Smooth muscle cell (in vitro differentiated cells): ENCODE results near the gene SKIDA1. TPM values are rescaled to one million over a fixed set of nuclear protein-coding genes. Genes with fewer than 3 reads are reported as not detected.

Experiments used
- DNase-seq: peaks from one replicate; lab custom pipeline; 2025; ENCODE audit not compliant: unreplicated experiment; lab: John Stamatoyannopoulos, UW
- H2AFZ ChIP-seq: fragments of 200-600 bp; sonication (generic); 2 replicates; pipeline ENCODE4 v1.6.0; 2016; ENCODE audit warnings: antibody characterized with exemption, low read depth, mild to moderate bottlenecking
- H3F3A ChIP-seq: fragments of 200-600 bp; sonication (generic); 2 replicates; pipeline ENCODE4 v1.6.0; 2017; ENCODE audit warnings: antibody characterized with exemption, low read depth
- H3K27ac ChIP-seq: fragments of 200-600 bp; sonication (generic); 2 replicates; pipeline ENCODE4 v1.5.1; 2016; ENCODE audit warnings: low read depth, mild to moderate bottlenecking
- H3K27me3 ChIP-seq: fragments of 200-600 bp; sonication (generic); 2 replicates; pipeline ENCODE4 v1.6.1; 2016; ENCODE audit warnings: low read depth, mild to moderate bottlenecking
- H3K36me3 ChIP-seq: fragments of 200-600 bp; sonication (generic); 2 replicates; pipeline ENCODE4 v1.5.1; 2016; ENCODE audit warnings: low read depth
- H3K4me1 ChIP-seq: fragments of 200-600 bp; sonication (generic); 2 replicates; pipeline ENCODE4 v1.5.1; 2016; ENCODE audit warnings: low read depth
- H3K4me2 ChIP-seq: fragments of 200-600 bp; sonication (generic); 2 replicates; pipeline ENCODE4 v1.6.0; 2016; ENCODE audit warnings: mild to moderate bottlenecking
- H3K4me3 ChIP-seq: fragments of 200-600 bp; sonication (generic); 2 replicates; pipeline ENCODE4 v1.5.1; 2016; ENCODE audit warnings: mild to moderate bottlenecking
- H3K79me2 ChIP-seq: fragments of 200-600 bp; sonication (generic); 2 replicates; pipeline ENCODE4 v1.6.0; 2016; ENCODE audit warnings: low read depth, mild to moderate bottlenecking
- H3K9ac ChIP-seq: fragments of 200-600 bp; sonication (generic); 2 replicates; pipeline ENCODE4 v1.6.0; 2016; ENCODE audit warnings: low read depth
- H3K9me3 ChIP-seq: fragments of 200-600 bp; sonication (generic); replicated peaks from 2 replicates; pipeline ENCODE4 v1.5.1; 2016; ENCODE audit warnings: low read depth
- H4K20me1 ChIP-seq: fragments of 200-600 bp; sonication (generic); 2 replicates; pipeline ENCODE4 v1.6.0; 2016; ENCODE audit warnings: low read depth
- WGBS: methylation state at CpG from one replicate; pipeline ENCODE4 v1.1.7; 2016; ENCODE audit warnings: low lambda C conversion rate; 5-methylcytosine and 5-hydroxymethylcytosine counted together
- polyA plus RNA-seq: library from polyadenylated mRNA; unstranded; fragments of >200 nt; fragmentation: Nextera tagmentation; extraction: Ambion mirVana; gene quantifications from 2 replicates; pipeline ENCODE4 v1.2.1, GENCODE V29; 2016
- total RNA-seq: library from RNA; depleted of rRNA; stranded (reverse); fragments of >200 nt; gene quantifications from 2 replicates; pipeline ENCODE4 v1.2.3, GENCODE V29; 2014
- TF ChIP-seq, protein P1 (sequence below): fragments of 200-600 bp; sonication (generic); IDR thresholded peaks from 2 replicates; pipeline ENCODE4 v1.5.1; 2017; ENCODE audit warnings: borderline replicate concordance, mild to moderate bottlenecking, antibody characterized with exemption; ENCODE audit not compliant: insufficient read depth, poor library complexity, severe bottlenecking

SKIDA1 gene
- total and polyA plus RNA-seq, 2 experiments from 2014 or later: 0.53 to 1.8 TPM

DNA sequence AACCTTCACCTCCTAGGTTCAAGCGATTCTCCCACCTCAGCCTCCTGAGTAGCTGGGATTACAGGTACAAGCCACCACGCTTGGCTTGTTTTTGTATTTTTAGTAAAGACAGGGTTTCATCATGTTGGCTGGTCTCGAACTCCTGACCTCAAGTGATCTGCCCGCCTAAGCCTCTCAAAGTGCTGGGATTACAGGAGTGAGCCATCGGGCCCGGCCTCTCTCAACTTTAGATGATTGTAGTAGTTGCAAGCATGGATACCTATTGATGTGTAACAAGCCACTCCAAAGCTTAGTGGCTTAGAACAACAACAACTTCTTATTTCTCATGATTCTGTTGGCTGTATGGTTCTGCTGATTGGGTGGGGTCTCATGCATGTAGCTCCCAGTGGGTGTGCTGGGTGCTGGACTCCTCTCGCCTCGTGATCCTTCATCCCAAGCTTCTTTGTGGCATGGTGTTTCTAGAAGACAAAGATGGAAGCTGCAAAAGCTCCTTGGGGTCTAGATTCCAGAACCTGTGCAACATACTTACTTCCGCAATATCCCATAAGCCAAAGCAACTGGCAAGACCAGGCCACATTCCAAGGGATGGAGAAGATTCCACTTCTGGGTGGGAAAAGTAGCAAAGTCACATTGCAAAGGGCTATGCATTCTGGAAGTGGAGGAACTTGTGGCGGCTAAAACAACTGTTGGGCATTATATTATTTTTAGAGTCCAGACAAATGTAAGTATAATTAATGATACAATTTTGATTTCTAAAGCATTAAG lies 37.9 kb downstream of the SKIDA1 start:
- Histone ChIP-seq H3F3A (no peaks in the 10 kb centered on the region), H2AFZ (no peak overlapping the region), H3K4me1 (peaks cover 9% of the 10 kb centered on the region), H3K9ac (no peak overlapping the region), H3K4me2 (no peak overlapping the region), H3K27me3 (no peaks in the 10 kb centered on the region), H3K9me3 (no peaks in the 10 kb centered on the region), H3K79me2 (no peaks in the 10 kb centered on the region), H4K20me1 (no peaks in the 10 kb centered on the region), H3K36me3 (no peaks in the 10 kb centered on the region), H3K4me3 (no peak overlapping the region), H3K27ac (no peak overlapping the region)
- TF ChIP-seq, protein P1, sequence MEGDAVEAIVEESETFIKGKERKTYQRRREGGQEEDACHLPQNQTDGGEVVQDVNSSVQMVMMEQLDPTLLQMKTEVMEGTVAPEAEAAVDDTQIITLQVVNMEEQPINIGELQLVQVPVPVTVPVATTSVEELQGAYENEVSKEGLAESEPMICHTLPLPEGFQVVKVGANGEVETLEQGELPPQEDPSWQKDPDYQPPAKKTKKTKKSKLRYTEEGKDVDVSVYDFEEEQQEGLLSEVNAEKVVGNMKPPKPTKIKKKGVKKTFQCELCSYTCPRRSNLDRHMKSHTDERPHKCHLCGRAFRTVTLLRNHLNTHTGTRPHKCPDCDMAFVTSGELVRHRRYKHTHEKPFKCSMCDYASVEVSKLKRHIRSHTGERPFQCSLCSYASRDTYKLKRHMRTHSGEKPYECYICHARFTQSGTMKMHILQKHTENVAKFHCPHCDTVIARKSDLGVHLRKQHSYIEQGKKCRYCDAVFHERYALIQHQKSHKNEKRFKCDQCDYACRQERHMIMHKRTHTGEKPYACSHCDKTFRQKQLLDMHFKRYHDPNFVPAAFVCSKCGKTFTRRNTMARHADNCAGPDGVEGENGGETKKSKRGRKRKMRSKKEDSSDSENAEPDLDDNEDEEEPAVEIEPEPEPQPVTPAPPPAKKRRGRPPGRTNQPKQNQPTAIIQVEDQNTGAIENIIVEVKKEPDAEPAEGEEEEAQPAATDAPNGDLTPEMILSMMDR: no peak
- DNase-seq: no peak
- WGBS: 96% methylated on average over 10 of the region's 10 CpGs

DNA sequence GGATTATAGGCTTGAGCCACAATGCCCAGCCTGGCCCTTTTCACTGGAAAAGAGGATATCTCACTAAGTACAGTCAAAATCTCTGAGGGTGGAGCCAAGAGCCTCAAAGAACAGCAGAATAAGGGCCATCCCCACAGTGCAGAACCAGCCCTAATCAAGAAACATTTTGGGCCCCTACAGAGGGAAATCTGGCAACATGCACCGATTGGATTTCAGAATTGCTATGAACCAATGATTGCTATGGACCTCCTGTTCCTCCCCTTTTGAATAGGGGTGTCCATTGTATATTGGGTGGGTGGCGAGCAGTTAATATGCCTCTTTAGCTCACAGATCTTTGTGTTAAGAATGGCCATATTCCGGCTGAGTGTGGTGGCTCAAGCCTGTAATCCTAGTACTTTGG lies 42.7 kb downstream of the SKIDA1 start:
- TF ChIP-seq, protein P1: no peak
- H2AFZ ChIP-seq: no peak overlapping the region
- H3K27me3 ChIP-seq: peaks cover 19% of the 10 kb centered on the region
- no peaks in the 10 kb centered on the region for H3K4me1 ChIP-seq
- no peaks in the 10 kb centered on the region for H3K79me2 ChIP-seq
- H3K4me2 ChIP-seq: no peak overlapping the region
- no peaks in the 10 kb centered on the region for H4K20me1 ChIP-seq
- DNase-seq: no peak
- no peak overlapping the region for H3K27ac ChIP-seq
- no peak overlapping the region for H3K4me3 ChIP-seq
- H3K9me3 ChIP-seq: no peaks in the 10 kb centered on the region
- no peaks in the 10 kb centered on the region for H3F3A ChIP-seq
- 98% methylated on average over 3 of the region's 3 CpGs for WGBS
- H3K9ac ChIP-seq: no peak overlapping the region
- H3K36me3 ChIP-seq: no peaks in the 10 kb centered on the region

DNA sequence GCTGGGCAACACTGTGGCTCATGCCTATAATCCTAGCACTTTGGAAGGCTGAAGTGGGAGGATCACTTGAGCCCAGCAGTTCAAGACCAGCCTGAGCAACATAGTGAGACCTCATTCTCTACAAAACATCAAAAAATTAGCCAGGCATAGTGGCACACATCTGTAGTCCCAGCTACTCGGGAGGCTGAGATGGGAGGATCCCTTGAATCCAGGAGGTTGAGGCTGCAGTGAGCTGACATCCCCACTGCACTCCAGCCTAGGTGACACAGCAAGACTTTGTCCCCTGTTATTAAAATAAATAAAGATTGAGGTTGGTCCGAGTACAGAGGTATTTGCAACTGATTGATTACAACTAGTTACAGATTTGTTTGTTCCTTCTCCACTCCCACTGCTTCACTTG lies 44.1 kb downstream of the SKIDA1 start:
- 92% methylated on average over 2 of the region's 2 CpGs for WGBS

More for the DNA sequence above, 44.1 kb downstream of the SKIDA1 start:
- Histone ChIP-seq H3K27ac (no peak overlapping the region), H3K4me1 (no peaks in the 10 kb centered on the region), H3K9me3 (no peaks in the 10 kb centered on the region), H4K20me1 (no peaks in the 10 kb centered on the region), H3K79me2 (no peaks in the 10 kb centered on the region), H3K27me3 (peaks cover 19% of the 10 kb centered on the region), H2AFZ (no peak overlapping the region), H3F3A (no peaks in the 10 kb centered on the region), H3K4me3 (no peak overlapping the region), H3K36me3 (no peaks in the 10 kb centered on the region), H3K9ac (no peak overlapping the region), H3K4me2 (no peak overlapping the region)
- no peak for DNase-seq
- TF ChIP-seq, protein P1: no peak
